OCI-LY7 (cell line): Measurements from ENCODE around the gene TANC1. TPM values are rescaled to one million over a fixed set of nuclear protein-coding genes. Genes with fewer than 3 reads are reported as not detected.

Experiments used
- BruUV-seq: library from RNA; stranded (reverse); fragments of 400-500 nt; replicated peaks from 2 replicates; lab custom pipeline; 2021; lab: Mats Ljungman, UMichigan
- CTCF ChIA-PET: fragments of 300-600 bp; sonication (Branson Sonifier 250); formaldehyde crosslinking; loops from one replicate; lab custom pipeline; 2022; ENCODE audit warnings: antibody characterized with exemption; ENCODE audit not compliant: unreplicated experiment; lab: Charles Lee
- POLR2A ChIA-PET: fragments of 300-600 bp; sonication (Branson Sonifier 250); formaldehyde crosslinking; loops from one replicate; lab custom pipeline; 2022; ENCODE audit warnings: antibody characterized with exemption; lab: Charles Lee
- DNase-seq: peaks from one replicate; pipeline ENCODE4 v3.0.0-alpha.2; 2015; ENCODE audit warnings: low spot score
- H2AFZ ChIP-seq: fragments of 200-600 bp; sonication (generic), shearing (Covaris generic); 2 replicates; pipeline ENCODE4 v1.6.1; 2014; ENCODE audit warnings: mild to moderate bottlenecking, antibody characterized with exemption, low read length, moderate library complexity
- H3K27ac ChIP-seq: fragments of 200-600 bp; sonication (generic); 2 replicates; pipeline ENCODE4 v1.5.1; 2014; ENCODE audit warnings: mixed run types, low read depth, mild to moderate bottlenecking, moderate library complexity, low read length, inconsistent platforms; ENCODE audit not compliant: poor library complexity, severe bottlenecking
- H3K36me3 ChIP-seq: fragments of 200-600 bp; sonication (generic); 2 replicates; pipeline ENCODE4 v1.6.1; 2014; ENCODE audit warnings: mild to moderate bottlenecking, antibody characterized with exemption, low read length, moderate library complexity, mixed read lengths; ENCODE audit not compliant: insufficient read depth
- H3K4me1 ChIP-seq: fragments of 200-600 bp; sonication (generic); 2 replicates; pipeline ENCODE4 v1.5.1; 2014; ENCODE audit warnings: mild to moderate bottlenecking, low read length; ENCODE audit not compliant: insufficient read depth, poor library complexity, severe bottlenecking
- H3K4me2 ChIP-seq: fragments of 200-600 bp; sonication (generic); 2 replicates; pipeline ENCODE4 v1.6.1; 2014; ENCODE audit warnings: mild to moderate bottlenecking, low read length
- H3K4me3 ChIP-seq: fragments of 200-600 bp; sonication (generic); 2 replicates; pipeline ENCODE4 v1.5.1; 2014; ENCODE audit warnings: mild to moderate bottlenecking, low read depth, low read length; ENCODE audit not compliant: poor library complexity, severe bottlenecking
- H3K79me2 ChIP-seq: fragments of 200-600 bp; sonication (generic); 2 replicates; pipeline ENCODE4 v1.6.1; 2016; ENCODE audit warnings: low read depth, mild to moderate bottlenecking, low read length, moderate library complexity, mixed read lengths; ENCODE audit not compliant: insufficient read depth
- H3K9me2 ChIP-seq: fragments of 200-600 bp; sonication (generic); 2 replicates; pipeline ENCODE4 v1.6.1; 2016; ENCODE audit warnings: mild to moderate bottlenecking, low read length, mixed read lengths; ENCODE audit not compliant: insufficient read depth
- H3K9me3 ChIP-seq: fragments of 200-600 bp; sonication (generic); 2 replicates; pipeline ENCODE4 v1.6.1; 2014; ENCODE audit warnings: mild to moderate bottlenecking, mixed run types, low read length, mixed read lengths
- H4K20me1 ChIP-seq: fragments of 200-600 bp; sonication (generic); 2 replicates; pipeline ENCODE4 v1.6.1; 2014; ENCODE audit warnings: mild to moderate bottlenecking, antibody characterized with exemption, low read length, moderate library complexity, mixed read lengths; ENCODE audit not compliant: insufficient read depth
- CTCF ChIP-seq: fragments of 200-600 bp; sonication (generic); conservative IDR thresholded peaks from 2 replicates; pipeline ENCODE4 v1.5.1; 2014; ENCODE audit warnings: mild to moderate bottlenecking, antibody characterized with exemption, low read length, moderate library complexity, mixed read lengths
- EZH2phosphoT487 ChIP-seq: fragments of 200-600 bp; sonication (generic); IDR thresholded peaks from 2 replicates; pipeline ENCODE4 v1.6.1; 2018; ENCODE audit warnings: low read depth, borderline replicate concordance, mild to moderate bottlenecking, mixed run types, antibody characterized with exemption, low read length, moderate library complexity, mixed read lengths
- intact Hi-C: fragments of 100-400 bp; cut with micrococcal nuclease; formaldehyde crosslinking; loops from one replicate; pipeline ENCODE4 v1.10.0; 2022; ENCODE audit not compliant: unreplicated experiment
- total RNA-seq, 2 experiments: library from RNA; depleted of rRNA in 1 of 2; stranded (reverse); fragments of >200 nt in 1 of 2; shearing (Covaris generic) in 1 of 2; gene quantifications; 2 replicates each; pipeline ENCODE4 v1.2.3, GENCODE V29; 2014 to 2022

Gene TANC1
- total RNA-seq, 2 experiments from 2014 or later: 0.04 TPM; not detected in 1

- no peak overlapping the region for H3K4me3 ChIP-seq
- H4K20me1 ChIP-seq: no peaks in the 10 kb centered on the region
- no peaks in the 10 kb centered on the region for H3K36me3 ChIP-seq
- BruUV-seq: no TSS peak
- no peak overlapping the region for H2AFZ ChIP-seq
- H3K27ac ChIP-seq: no peak overlapping the region
- no peaks in the 10 kb centered on the region for H3K4me1 ChIP-seq
- CTCF ChIA-PET: no interaction called here
- POLR2A ChIA-PET: interaction anchor here (0.5 kb wide), 1 partner anchor 108 kb away, joined by 3 read pairs; no protein-coding TSS in a partner anchor
- no peak for DNase-seq
- no peaks in the 10 kb centered on the region for H3K79me2 ChIP-seq
- no peaks in the 10 kb centered on the region for H3K9me3 ChIP-seq
- intact Hi-C loops: no loop called here
- H3K4me2 ChIP-seq: no peak overlapping the region
- no peaks in the 10 kb centered on the region for H3K9me2 ChIP-seq
- TF ChIP-seq EZH2phosphoT487: no peak
Measured at GRCh38 chr2:159126432-159127022, 158.1 kb downstream of the TANC1 start.

GRCh38 chr2:159128191-159128590 lies 159.8 kb downstream of the TANC1 start:
- DNase-seq: no peak
- no peaks in the 10 kb centered on the region for H3K9me2 ChIP-seq
- H3K27ac ChIP-seq: no peak overlapping the region
- no peaks in the 10 kb centered on the region for H4K20me1 ChIP-seq
- POLR2A ChIA-PET: no interaction called here
- CTCF ChIA-PET: no interaction called here
- no TSS peak for BruUV-seq
- H3K36me3 ChIP-seq: no peaks in the 10 kb centered on the region
- no peaks in the 10 kb centered on the region for H3K79me2 ChIP-seq
- H2AFZ ChIP-seq: no peak overlapping the region
- H3K4me2 ChIP-seq: no peak overlapping the region
- intact Hi-C loops: no loop called here
- no peak for TF ChIP-seq EZH2phosphoT487
- no peak for TF ChIP-seq CTCF
- H3K9me3 ChIP-seq: no peaks in the 10 kb centered on the region
- H3K4me1 ChIP-seq: no peaks in the 10 kb centered on the region
- no peak overlapping the region for H3K4me3 ChIP-seq

GRCh38 chr2:159129269-159129668 lies 160.8 kb downstream of the TANC1 start:
- Histone ChIP-seq H3K4me1 (no peaks in the 10 kb centered on the region), H3K9me2 (no peaks in the 10 kb centered on the region), H3K4me3 (no peak overlapping the region), H3K79me2 (no peaks in the 10 kb centered on the region), H4K20me1 (no peaks in the 10 kb centered on the region), H3K4me2 (no peak overlapping the region), H3K27ac (no peak overlapping the region), H3K36me3 (no peaks in the 10 kb centered on the region), H3K9me3 (no peaks in the 10 kb centered on the region), H2AFZ (no peak overlapping the region)
- ChIA-PET POLR2A (interaction anchor here (0.6 to 0.8 kb wide), 2 partner anchors 15 to 31 kb away, joined by 3 read pairs; no protein-coding TSS in a partner anchor), CTCF (no interaction called here)
- DNase-seq: no peak
- no TSS peak for BruUV-seq
- intact Hi-C loops: no loop called here
- no peak for TF ChIP-seq EZH2phosphoT487
- no peak for TF ChIP-seq CTCF
